HFF-Myc (cell line): Measurements from ENCODE around the gene FAM89B.

ENCODE experiments used
- DNase-seq: peaks from one replicate; pipeline ENCODE4 v3.0.0-alpha.2; 2011; ENCODE audit warnings: low read depth; ENCODE audit errors: extremely low read depth
- H3K4me3 ChIP-seq: replicated peaks from 2 replicates; pipeline ENCODE4 v1.5.1; 2011; ENCODE audit warnings: low read depth, mild to moderate bottlenecking, control low read depth, low read length
- TF ChIP-seq, protein P1 (sequence below): IDR thresholded peaks from 2 replicates; pipeline ENCODE4 v1.5.1; 2012; ENCODE audit warnings: mild to moderate bottlenecking, low read depth, low read length, control low read depth; ENCODE audit errors: missing control alignments

FAM89B gene

DNA sequence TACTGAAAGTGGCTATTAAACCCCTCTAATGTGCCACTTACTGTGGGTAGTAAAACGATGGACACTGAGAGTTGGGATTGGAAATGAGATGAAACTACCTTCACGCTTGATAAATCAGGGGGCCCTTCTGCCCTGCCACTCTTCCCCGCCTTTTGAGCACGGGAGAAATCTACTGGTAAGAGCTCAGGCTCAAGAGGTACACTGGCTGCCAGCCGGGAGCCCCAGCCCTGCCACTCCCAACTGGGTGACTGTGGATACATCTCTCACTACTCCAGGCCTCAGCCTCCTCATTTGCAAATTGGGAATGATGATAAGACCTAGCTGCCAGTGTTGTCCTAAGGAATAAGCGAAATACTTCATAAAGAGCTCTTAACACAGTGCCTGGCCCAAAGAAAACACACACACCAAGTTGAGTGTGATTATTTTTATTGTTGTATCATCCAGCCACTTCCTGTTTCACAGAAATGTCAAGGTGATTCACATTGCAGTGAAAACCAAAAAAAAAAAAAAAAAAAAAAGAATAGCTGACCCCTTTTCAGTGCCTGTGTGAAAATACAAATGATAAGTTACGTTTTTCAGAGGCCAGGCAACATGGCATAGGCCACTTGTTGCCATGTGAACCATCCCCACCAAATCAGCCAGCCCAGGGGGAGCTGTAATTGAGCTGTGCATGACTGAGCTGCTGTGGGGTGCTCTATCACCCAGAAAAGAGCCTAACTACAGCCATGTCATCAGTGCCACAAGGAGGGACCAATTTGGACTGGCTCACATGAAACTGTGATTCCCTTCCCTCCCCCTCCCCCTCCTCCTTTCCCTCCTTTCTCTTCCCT lies 6.5 kb upstream of the FAM89B start:
- TF ChIP-seq, protein P1, sequence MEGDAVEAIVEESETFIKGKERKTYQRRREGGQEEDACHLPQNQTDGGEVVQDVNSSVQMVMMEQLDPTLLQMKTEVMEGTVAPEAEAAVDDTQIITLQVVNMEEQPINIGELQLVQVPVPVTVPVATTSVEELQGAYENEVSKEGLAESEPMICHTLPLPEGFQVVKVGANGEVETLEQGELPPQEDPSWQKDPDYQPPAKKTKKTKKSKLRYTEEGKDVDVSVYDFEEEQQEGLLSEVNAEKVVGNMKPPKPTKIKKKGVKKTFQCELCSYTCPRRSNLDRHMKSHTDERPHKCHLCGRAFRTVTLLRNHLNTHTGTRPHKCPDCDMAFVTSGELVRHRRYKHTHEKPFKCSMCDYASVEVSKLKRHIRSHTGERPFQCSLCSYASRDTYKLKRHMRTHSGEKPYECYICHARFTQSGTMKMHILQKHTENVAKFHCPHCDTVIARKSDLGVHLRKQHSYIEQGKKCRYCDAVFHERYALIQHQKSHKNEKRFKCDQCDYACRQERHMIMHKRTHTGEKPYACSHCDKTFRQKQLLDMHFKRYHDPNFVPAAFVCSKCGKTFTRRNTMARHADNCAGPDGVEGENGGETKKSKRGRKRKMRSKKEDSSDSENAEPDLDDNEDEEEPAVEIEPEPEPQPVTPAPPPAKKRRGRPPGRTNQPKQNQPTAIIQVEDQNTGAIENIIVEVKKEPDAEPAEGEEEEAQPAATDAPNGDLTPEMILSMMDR: no peak
- no peak for DNase-seq
- no peak overlapping the region for H3K4me3 ChIP-seq

DNA sequence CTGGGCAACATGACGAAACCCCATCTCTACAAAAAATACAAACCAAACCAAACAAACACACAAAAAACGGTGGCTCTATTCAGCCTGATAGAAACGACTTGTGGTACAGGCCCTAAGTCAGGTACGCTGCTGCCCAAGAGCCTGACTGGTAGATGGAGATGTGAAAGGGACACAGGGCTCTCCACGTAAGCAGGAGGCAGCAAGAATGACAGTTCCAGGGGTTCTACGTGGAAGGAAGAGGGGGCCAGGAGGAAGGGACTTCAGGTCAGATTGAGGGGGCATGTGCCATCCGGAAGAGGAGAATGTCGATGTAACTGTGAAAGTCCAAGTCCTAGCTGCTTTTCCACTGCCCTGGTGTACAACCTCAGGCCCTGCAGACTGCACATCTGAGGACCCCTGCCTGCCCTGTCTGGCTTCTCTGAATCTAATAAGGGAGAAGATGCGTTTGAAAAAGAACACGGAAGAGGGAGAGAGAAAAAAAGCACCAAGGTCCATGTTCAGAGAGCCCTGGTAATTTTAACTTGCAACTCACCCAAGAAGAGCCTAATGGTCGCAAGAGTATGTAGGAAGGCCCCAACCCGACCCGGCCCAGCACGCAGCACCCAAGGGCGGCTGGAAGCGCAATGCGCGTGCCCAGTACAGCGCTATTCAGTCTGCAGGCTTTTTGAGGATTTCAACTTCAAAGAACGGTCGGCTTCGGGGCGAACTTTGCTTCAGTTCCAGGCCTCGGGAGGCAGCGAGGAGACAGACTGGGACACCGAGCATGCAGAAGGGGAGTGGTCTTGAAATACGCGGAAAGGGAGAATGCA lies 3.0 kb upstream of the FAM89B start:
- H3K4me3 ChIP-seq: peak overlapping the region; percentile 85
- TF ChIP-seq, protein P1: no peak
- no peak for DNase-seq

- peak; percentile 95 for DNase-seq
- H3K4me3 ChIP-seq: peak within 1 kb of the TSS; percentile 85
- TF ChIP-seq, protein P1: peak; percentile 52
These were observed 2.1 kb upstream of the FAM89B start, which contains the start of gene ZNRD2 for GRCh38 chr11:65569973-65570918. TSS of gene ZNRD2 (plus strand) at chr11:65570477. CDS start at chr11:65570492, 15 bp downstream.

GRCh38 chr11:65571420-65571819 lies 918 bp upstream of the FAM89B start:
- peak overlapping the region; percentile 85 for H3K4me3 ChIP-seq
- TF ChIP-seq, protein P1: no peak
- DNase-seq: no peak

DNA sequence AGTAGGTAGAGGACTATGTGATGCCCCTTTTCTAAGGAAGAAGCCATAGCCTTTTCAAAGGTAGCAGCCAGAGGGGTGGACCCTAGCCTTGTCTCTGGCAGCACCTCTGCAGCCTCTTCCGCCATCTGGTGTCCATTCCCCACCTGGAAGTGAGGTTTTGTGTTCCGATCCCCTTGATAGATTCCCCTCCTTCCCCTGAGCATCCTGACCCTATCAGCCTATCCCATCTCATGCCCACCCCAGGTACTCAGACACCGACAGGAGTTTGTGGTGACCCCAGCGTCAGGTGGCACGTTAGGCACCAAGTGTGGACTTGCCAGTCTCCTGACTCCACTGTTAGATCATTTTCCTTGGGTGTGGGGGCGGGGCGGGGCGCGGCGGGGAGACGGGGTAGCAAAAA lies 398 bp upstream of the FAM89B start:
- no peak for DNase-seq
- H3K4me3 ChIP-seq: peak overlapping the region; percentile 85
- TF ChIP-seq, protein P1: peak; percentile 27
